BE2C (cell line): ENCODE data around the gene EMC9.
A peak's percentile ranks its signal among the peaks of the same experiment; 100 is the strongest.

Experiments
- DNase-seq: peaks from one replicate; pipeline ENCODE4 v3.0.0-alpha.2; 2020
- H3K27me3 ChIP-seq: fragments of 250-450 bp; sonication (Bioruptor Pico); 2 replicates; pipeline ENCODE4 v1.5.1; 2020; ENCODE audit warnings: mild to moderate bottlenecking
- H3K36me3 ChIP-seq: fragments of 250-450 bp; sonication (Bioruptor Pico); 2 replicates; pipeline ENCODE4 v1.5.1; 2020; ENCODE audit warnings: mild to moderate bottlenecking
- H3K4me1 ChIP-seq: fragments of 250-450 bp; sonication (Bioruptor Pico); 2 replicates; pipeline ENCODE4 v1.5.1; 2020
- H3K4me3 ChIP-seq: 2 replicates; pipeline ENCODE4 v1.5.1; 2011; ENCODE audit warnings: low read depth, low read length
- H3K9me3 ChIP-seq: fragments of 250-450 bp; sonication (Bioruptor Pico); 2 replicates; pipeline ENCODE4 v1.5.1; 2020
- TF ChIP-seq, protein P1 (sequence below): IDR thresholded peaks from 2 replicates; pipeline ENCODE4 v1.5.1; 2012; ENCODE audit warnings: mild to moderate bottlenecking, low read depth, low read length

The EMC9 gene

DNA sequence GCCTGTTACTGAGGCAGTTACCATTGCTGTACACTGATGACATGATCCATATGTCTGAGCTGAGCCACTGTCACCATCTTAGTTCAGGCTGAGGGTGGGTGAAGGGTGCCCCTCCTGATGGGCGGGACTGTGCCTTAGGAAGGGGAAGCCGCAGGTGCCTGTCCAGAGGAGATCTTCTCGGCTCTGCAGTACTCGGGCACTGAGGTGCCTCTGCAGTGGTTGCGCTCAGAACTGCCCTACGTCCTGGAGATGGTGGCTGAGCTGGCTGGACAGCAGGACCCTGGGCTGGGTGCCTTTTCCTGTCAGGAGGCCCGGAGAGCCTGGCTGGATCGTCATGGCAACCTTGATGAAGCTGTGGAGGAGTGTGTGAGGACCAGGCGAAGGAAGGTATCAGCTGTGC, 9.6 kb upstream of the EMC9 start:
- TF ChIP-seq, protein P1, sequence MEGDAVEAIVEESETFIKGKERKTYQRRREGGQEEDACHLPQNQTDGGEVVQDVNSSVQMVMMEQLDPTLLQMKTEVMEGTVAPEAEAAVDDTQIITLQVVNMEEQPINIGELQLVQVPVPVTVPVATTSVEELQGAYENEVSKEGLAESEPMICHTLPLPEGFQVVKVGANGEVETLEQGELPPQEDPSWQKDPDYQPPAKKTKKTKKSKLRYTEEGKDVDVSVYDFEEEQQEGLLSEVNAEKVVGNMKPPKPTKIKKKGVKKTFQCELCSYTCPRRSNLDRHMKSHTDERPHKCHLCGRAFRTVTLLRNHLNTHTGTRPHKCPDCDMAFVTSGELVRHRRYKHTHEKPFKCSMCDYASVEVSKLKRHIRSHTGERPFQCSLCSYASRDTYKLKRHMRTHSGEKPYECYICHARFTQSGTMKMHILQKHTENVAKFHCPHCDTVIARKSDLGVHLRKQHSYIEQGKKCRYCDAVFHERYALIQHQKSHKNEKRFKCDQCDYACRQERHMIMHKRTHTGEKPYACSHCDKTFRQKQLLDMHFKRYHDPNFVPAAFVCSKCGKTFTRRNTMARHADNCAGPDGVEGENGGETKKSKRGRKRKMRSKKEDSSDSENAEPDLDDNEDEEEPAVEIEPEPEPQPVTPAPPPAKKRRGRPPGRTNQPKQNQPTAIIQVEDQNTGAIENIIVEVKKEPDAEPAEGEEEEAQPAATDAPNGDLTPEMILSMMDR: no peak
- DNase-seq: no peak
- H3K27me3 ChIP-seq: no peaks in the 10 kb centered on the region
- H3K9me3 ChIP-seq: no peaks in the 10 kb centered on the region
- H3K4me1 ChIP-seq: no peaks in the 10 kb centered on the region
- no peak overlapping the region for H3K4me3 ChIP-seq
- H3K36me3 ChIP-seq: peaks cover 56% of the 10 kb centered on the region

DNA sequence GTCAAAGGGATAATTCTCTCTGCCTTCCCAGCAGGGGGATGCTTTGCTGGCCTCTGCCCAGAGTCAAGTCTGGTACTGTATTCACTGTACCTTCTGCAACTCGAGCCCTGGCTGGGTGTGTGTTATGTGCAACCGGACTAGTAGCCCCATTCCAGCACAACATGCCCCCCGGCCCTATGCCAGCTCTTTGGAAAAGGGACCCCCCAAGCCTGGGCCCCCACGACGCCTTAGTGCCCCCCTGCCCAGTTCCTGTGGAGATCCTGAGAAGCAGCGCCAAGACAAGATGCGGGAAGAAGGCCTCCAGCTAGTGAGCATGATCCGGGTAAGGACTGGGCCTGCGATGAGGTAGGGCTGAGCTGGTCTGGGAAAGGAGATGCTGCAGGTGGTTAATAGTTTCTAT, 9.2 kb upstream of the EMC9 start:
- Histone ChIP-seq H3K9me3 (no peaks in the 10 kb centered on the region), H3K36me3 (peaks cover 52% of the 10 kb centered on the region), H3K4me3 (no peak overlapping the region), H3K27me3 (no peaks in the 10 kb centered on the region), H3K4me1 (no peaks in the 10 kb centered on the region)
- DNase-seq: no peak
- TF ChIP-seq, protein P1: no peak

DNA sequence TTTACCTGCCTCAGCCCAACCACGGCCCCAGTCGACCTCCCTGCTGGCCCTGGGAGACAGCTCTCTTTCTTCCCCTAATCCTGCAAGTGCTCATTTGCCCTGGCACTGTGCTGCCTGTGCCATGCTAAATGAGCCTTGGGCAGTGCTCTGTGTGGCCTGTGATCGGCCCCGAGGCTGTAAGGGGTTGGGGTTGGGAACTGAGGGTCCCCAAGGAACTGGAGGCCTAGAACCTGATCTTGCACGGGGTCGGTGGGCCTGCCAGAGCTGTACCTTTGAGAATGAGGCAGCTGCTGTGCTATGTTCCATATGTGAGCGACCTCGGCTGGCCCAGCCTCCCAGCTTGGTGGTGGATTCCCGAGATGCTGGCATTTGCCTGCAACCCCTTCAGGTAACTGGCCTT, 8.7 kb upstream of the EMC9 start:
- no peak overlapping the region for H3K4me3 ChIP-seq
- H3K4me1 ChIP-seq: no peaks in the 10 kb centered on the region
- DNase-seq: no peak
- TF ChIP-seq, protein P1: no peak
- H3K9me3 ChIP-seq: no peaks in the 10 kb centered on the region
- peaks cover 47% of the 10 kb centered on the region for H3K36me3 ChIP-seq
- no peaks in the 10 kb centered on the region for H3K27me3 ChIP-seq

DNA sequence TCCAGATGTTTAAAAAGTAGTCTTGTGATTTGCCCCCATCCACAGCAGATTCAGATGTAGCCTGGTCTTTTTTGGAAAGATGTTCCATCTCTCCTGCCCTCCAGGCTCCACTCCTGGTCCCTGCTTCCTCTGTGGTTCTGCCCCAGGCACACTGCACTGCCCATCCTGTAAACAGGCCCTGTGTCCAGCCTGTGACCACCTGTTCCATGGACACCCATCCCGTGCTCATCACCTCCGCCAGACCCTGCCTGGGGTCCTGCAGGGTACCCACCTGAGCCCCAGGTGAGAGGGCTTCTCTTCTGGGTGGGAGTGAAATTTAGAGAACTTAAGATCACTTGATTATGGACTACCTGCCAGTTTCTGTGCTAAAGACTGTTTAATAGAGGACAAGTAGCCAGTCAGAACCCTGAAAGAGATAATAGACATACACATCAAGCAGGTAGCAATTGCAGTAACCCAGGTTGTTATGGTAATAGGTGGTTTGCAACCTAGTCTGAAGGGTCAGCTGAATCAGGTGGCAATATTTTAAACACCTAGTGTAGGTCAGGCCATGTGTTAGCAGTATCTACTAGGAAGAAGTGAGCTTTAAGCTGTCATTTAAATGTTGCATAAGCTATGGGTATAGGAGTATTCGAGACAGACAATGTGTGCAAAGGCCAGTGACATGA, 8.0 kb upstream of the EMC9 start:
- DNase-seq: no peak
- Histone ChIP-seq H3K9me3 (no peaks in the 10 kb centered on the region), H3K4me3 (no peak overlapping the region), H3K36me3 (peaks cover 40% of the 10 kb centered on the region), H3K27me3 (no peaks in the 10 kb centered on the region), H3K4me1 (no peaks in the 10 kb centered on the region)
- TF ChIP-seq, protein P1: no peak

DNA sequence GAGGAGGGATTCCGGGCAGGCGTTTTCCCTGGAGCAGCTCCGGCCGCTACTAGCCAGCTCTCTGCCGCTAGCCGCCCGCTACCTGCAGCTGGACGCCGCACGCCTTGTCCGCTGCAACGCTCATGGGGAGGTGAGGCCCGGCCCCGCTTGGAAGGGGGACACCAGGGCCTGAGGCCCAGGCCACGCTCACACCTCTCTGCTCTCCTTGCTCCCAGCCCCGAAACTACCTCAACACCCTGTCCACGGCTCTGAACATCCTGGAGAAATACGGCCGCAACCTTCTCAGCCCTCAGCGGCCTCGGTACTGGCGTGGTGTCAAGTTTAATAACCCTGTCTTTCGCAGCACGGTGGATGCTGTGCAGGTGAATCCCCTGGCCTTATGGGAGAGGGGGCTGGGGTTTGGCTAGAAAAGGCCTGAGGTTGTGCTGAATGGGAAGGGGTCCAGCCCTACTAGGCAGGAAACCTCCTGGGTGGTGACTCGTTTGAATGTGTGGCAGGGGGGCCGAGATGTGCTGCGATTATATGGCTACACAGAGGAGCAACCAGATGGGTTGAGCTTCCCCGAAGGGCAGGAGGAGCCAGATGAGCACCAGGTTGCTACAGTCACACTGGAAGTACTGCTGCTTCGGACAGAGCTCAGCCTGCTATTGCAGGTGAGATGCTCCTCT, 6.5 kb upstream of the EMC9 start:
- H3K4me1 ChIP-seq: no peaks in the 10 kb centered on the region
- DNase-seq: no peak
- TF ChIP-seq, protein P1: no peak
- H3K4me3 ChIP-seq: peak overlapping the region; percentile 82
- peaks cover 34% of the 10 kb centered on the region for H3K36me3 ChIP-seq
- H3K9me3 ChIP-seq: no peaks in the 10 kb centered on the region
- H3K27me3 ChIP-seq: no peaks in the 10 kb centered on the region
